ENCODE measurements around the gene BAIAP3. TPM values are rescaled to one million over a fixed set of nuclear protein-coding genes. Genes with fewer than 3 reads are reported as not detected.

BAIAP3 gene
- total and polyA plus RNA-seq, 2 donors (not counting 3 experiments of a cell fraction or from before 2014, with no cell fraction given), result 0.36 to 0.66 TPM

DNA sequence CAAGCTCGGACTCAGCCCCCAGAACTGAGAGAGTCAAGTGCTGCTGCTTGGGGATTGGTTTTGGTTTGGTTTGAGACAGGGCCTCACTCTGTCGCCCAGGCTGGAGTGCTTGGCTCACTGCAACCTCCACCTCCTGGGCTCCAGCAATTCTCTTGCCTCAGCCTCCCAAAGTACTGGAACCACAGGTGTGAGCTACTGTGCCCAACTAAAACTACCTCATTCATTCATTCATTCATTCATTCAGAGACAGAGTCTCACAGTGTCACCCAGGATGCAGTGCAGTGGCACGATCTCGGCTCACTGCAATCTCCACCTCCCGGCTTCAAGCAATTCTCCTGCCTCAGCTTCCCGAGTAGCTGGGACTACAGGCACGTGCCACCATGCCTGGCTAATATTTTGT lies 56.3 kb downstream of the BAIAP3 start:
- Histone ChIP-seq H3K36me3 (ENCODE audit: control insufficient read depth in 2 of 2, extremely low read depth in 1 of 2, insufficient read depth in 2 of 2, low read length in 2 of 2) (peaks cover 0 to 19% of the 10 kb centered on the region in 2 experiments), H3K27me3 (ENCODE audit: control insufficient read depth in 2 of 2, insufficient read depth in 2 of 2, low read length in 2 of 2) (no peaks in the 10 kb centered on the region), H3K9me1 (replicated peaks; ENCODE audit: control insufficient read depth, extremely low read depth, insufficient read depth, low read length) (no peaks in the 10 kb centered on the region), H3K9me3 (replicated peaks; ENCODE audit: control insufficient read depth, insufficient read depth, low read length) (no peaks in the 10 kb centered on the region), H3K79me2 (ENCODE audit: control insufficient read depth, insufficient read depth, low read length) (no peaks in the 10 kb centered on the region), H4K20me1 (replicated peaks; ENCODE audit: control insufficient read depth, extremely low read depth, insufficient read depth, low read length) (no peaks in the 10 kb centered on the region), H3K27ac (ENCODE audit: insufficient read depth, low read depth, low read length) (no peak overlapping the region), H3K4me1 (ENCODE audit: control insufficient read depth, extremely low read depth, insufficient read depth, low read length) (no peaks in the 10 kb centered on the region), H3K9ac (replicated peaks; ENCODE audit: extremely low read depth, insufficient read depth, low read length) (no peak overlapping the region), H3K4me3 (replicated peaks in 1 of 3; ENCODE audit: insufficient read depth in 1 of 3, low read depth in 1 of 3, low read length in 3 of 3) (no peak overlapping the region), H2AFZ (ENCODE audit: low read depth, low read length) (no peak overlapping the region), H3K4me2 (ENCODE audit: insufficient read depth, low read length) (no peak overlapping the region)
- intact Hi-C loops (cut with micrococcal nuclease), result no loop called here
- ChIA-PET POLR2A (no interaction called here), CTCF (no interaction called here)
- FAIRE-seq (no peak), DNase-seq (ENCODE audit: low read depth, low spot score) (no peak)
- dilution Hi-C loops (cut with MboI; ENCODE audit: extremely low pct_ligation_motif_present, low sequenced_read_pairs), result no loop called here
- TF ChIP-seq GATA2 (IDR thresholded peaks at IDR 0.05; ENCODE audit: insufficient read depth, insufficient read length, low read depth, low read length), result no peak
- TF ChIP-seq, protein P1, sequence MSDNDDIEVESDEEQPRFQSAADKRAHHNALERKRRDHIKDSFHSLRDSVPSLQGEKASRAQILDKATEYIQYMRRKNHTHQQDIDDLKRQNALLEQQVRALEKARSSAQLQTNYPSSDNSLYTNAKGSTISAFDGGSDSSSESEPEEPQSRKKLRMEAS (IDR thresholded peaks at IDR 0.05; ENCODE audit: insufficient read depth, insufficient read length), result no peak
- no peak for TF ChIP-seq EZH2 (IDR thresholded peaks at IDR 0.05; ENCODE audit: borderline replicate concordance, low read depth, low read length, severe bottlenecking)
- no peak for TF ChIP-seq POLR2A (IDR thresholded peaks at IDR 0.05; ENCODE audit: low read depth, low read length)
- TF ChIP-seq MYC (IDR thresholded peaks at IDR 0.05; ENCODE audit: low read depth, low read length), result no peak
- no peak for TF ChIP-seq FOS (IDR thresholded peaks at IDR 0.05; ENCODE audit: borderline replicate concordance, insufficient read depth, low read length)
- no peak for TF ChIP-seq POLR2AphosphoS5 (IDR thresholded peaks at IDR 0.05; ENCODE audit: insufficient read depth, low read depth, low read length)
- TF ChIP-seq, protein P2, sequence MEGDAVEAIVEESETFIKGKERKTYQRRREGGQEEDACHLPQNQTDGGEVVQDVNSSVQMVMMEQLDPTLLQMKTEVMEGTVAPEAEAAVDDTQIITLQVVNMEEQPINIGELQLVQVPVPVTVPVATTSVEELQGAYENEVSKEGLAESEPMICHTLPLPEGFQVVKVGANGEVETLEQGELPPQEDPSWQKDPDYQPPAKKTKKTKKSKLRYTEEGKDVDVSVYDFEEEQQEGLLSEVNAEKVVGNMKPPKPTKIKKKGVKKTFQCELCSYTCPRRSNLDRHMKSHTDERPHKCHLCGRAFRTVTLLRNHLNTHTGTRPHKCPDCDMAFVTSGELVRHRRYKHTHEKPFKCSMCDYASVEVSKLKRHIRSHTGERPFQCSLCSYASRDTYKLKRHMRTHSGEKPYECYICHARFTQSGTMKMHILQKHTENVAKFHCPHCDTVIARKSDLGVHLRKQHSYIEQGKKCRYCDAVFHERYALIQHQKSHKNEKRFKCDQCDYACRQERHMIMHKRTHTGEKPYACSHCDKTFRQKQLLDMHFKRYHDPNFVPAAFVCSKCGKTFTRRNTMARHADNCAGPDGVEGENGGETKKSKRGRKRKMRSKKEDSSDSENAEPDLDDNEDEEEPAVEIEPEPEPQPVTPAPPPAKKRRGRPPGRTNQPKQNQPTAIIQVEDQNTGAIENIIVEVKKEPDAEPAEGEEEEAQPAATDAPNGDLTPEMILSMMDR (IDR thresholded peaks at IDR 0.05; ENCODE audit: extremely low read depth in 1 of 2, insufficient read depth in 1 of 2, low read depth in 1 of 2, low read length in 2 of 2), result no peak
- TF ChIP-seq JUN (IDR thresholded peaks at IDR 0.05; ENCODE audit: borderline replicate concordance, insufficient read depth, insufficient read length, low read depth), result no peak
- BruUV-seq (replicated peaks), result no TSS peak
